Measurements from ENCODE around the gene CAMSAP3.

Gene CAMSAP3

DNA sequence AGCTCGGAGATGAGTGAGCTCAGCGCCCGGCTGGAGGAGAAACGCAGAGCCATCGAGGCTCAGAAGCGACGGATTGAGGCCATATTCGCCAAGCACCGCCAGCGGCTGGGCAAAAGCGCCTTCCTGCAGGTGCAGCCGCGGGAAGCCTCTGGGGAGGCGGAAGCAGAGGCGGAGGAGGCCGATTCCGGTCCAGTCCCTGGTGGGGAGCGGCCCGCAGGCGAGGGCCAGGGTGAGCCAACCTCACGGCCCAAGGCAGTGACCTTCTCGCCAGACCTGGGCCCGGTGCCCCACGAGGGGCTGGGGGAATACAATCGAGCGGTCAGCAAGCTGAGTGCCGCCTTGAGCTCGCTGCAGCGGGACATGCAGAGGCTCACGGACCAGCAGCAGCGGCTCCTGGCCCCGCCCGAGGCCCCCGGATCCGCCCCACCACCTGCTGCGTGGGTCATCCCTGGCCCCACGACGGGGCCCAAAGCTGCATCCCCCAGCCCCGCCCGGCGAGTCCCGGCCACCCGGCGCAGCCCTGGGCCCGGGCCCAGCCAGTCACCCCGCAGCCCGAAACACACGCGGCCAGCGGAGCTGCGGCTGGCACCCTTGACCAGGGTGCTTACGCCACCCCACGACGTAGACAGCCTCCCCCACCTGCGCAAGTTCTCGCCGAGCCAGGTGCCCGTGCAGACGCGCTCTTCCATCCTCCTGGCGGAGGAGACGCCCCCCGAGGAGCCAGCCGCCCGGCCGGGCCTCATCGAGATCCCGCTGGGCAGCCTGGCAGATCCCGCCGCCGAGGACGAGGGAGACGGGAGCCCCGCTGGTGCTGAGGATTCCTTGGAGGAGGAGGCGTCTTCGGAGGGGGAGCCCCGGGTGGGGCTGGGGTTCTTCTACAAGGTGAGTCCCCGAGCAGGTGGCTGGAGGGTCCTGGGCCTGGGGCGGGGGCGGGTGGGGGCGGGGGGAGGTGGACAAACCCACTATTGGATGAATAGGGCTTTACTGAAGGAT is 16.9 kb downstream of the CAMSAP3 start:
- DNase-seq (ENCODE audit: low spot score) = no peak

DNA sequence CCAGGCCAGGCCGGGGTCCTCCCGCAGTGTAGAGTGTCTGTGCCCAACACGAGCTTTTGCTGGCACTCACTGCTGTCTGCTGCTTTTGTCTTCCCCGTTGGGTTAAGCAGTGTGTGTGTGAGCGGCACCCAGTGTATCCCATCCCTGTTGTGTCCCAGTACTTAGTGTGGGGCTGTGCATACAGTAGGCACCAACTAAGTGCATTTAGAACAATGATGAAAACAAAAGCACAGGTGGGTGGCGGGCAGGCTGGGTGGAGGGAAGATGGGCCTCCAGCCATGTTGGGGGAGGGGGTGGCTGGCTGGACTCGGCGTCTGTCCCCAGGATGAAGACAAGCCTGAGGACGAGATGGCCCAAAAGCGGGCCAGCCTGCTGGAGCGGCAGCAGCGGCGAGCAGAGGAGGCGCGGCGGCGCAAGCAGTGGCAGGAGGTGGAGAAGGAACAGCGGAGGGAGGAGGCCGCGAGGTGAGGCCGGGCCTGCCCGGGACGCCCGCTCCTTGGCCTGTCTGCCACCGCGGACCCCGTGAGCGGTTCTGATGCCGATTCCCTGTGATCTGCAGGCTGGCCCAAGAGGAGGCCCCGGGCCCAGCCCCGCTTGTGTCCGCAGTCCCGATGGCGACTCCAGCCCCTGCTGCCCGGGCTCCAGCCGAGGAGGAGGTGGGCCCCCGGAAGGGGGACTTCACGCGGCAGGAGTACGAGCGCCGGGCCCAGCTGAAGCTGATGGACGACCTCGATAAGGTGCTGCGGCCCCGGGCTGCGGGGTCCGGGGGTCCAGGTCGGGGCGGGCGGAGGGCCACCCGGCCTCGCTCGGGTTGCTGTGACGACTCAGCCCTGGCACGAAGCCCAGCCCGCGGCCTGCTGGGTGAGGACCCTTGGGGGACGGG is 19.4 kb downstream of the CAMSAP3 start:
- DNase-seq (ENCODE audit: low spot score) = no peak

DNA sequence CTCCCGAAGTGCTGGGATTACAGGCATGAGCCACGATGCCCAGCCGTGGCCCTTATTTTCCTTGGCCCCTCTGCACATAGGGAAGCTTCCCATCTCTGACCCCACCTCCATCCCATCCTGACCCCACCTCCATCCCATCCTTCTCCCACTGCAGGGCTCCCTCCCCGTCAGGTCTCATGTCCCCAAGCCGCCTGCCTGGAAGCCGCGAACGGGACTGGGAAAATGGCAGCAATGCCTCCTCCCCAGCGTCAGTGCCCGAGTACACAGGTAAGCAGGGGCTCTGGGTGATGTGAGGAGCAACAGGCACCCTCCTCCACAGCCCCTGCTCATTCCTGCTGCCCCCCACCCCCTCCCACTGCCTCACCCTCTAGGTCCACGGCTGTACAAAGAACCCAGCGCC is 21.5 kb downstream of the CAMSAP3 start:
- DNase-seq (ENCODE audit: low spot score) = no peak

DNA sequence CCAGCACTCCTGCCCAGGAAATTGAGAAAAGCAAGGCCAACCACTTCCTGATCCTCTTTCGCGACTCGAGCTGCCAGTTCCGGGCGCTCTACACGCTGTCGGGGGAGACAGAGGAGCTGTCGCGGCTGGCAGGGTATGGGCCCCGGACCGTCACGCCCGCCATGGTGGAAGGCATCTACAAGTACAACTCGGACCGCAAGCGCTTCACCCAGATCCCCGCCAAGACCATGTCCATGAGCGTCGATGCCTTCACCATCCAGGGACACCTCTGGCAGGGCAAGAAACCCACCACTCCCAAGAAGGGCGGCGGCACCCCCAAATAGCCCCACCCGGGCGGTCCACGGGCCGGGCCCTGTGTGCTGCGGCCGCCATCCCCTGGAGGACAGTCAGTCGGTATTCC is 22.1 kb downstream of the CAMSAP3 start:
- no peak for DNase-seq (ENCODE audit: low spot score)

DNA sequence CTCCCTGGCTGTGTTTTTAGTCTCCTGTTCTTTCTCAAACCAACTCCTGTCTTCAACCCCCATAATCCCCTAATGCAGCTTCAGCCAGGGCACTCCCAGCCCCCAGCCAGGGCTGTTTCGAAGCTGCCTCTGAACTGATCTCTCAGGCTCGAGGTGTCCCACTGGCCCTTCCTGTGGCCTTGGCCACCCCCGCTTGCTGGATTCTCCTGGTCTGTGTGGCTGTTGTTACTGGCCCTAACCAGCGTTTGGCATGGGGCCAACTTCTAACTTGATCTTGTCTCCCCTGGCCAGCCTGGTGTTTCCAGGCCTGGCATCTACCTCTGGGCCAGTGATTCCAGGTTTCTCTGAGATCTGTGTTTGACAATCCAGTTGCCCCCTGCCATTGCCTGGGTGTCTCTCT is 22.7 kb downstream of the CAMSAP3 start:
- no peak for DNase-seq (ENCODE audit: low spot score)

DNA sequence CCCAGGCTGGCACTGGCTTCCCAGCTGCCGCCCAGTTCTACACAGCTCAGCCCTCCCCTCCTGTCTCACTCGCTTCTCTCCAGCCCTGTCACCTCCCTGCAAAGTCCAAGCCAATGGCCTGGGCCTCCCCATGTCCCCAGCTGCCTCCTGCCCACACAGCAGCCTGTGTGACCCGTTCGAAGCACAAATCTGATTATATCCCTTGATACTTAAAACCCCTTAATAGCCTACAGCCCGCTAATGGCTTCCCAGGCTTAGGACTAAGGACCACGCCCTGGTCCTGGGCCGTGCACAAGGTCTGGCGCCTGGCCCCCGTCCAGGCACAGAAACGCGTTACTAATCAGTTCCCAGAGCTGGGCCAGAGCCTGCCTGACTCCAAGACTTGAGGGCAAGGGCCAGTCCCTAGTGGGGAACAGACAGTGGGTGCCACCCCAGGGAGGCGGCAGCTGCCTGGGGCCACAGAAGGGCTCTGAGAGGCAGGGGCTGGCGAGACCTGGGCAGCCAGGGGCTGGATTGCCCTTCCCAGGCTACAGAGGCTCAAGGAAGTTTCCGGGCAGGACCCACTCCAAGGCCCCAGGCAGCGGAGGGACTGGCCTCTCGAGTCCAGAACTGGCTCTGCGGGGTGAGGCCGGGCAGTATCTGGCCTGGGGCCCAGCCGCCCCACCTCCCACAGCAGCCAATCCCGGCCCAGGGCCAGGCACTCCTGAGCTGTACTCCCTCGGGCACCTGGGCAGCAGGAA is 23.3 kb downstream of the CAMSAP3 start:
- no peak for DNase-seq (ENCODE audit: low spot score)

DNA sequence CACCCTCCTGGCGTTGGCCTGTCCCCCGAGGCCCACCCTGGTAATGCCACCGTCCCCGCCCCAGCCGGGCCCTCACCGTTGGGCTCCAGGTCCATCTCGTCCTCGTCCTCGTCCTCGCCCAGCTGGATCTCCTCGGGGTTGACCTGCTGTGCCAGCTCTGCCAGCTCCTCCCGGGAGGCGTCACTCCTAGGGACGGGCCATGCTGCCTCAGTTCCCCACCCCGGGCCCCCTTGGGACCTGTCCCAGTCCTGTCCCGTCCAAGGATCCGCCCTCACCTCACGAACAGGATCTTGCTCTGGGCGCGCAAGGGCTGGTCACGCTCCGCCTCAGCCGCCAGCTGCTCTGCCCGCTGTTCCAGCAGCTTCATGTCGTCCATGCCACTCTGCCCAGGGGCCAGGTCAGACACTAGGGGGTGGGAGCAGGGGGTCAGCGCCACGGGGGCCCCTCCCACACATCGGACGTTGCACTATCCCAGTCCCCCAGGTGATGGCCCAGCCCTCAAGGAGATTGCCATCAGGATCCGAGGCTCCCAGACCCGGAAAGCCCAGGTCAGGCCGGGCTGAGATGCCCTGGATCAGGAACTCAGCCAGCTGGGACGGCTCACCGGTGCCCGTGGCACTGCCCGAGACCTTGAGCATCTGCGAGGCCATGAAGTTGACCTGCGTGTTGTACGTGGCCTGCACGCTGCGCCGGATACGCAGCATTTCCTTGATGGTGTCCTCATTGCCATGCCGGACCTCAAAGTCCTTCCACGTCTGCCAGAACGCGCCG is 24.2 kb downstream of the CAMSAP3 start:
- DNase-seq (ENCODE audit: low spot score) = no peak

DNA sequence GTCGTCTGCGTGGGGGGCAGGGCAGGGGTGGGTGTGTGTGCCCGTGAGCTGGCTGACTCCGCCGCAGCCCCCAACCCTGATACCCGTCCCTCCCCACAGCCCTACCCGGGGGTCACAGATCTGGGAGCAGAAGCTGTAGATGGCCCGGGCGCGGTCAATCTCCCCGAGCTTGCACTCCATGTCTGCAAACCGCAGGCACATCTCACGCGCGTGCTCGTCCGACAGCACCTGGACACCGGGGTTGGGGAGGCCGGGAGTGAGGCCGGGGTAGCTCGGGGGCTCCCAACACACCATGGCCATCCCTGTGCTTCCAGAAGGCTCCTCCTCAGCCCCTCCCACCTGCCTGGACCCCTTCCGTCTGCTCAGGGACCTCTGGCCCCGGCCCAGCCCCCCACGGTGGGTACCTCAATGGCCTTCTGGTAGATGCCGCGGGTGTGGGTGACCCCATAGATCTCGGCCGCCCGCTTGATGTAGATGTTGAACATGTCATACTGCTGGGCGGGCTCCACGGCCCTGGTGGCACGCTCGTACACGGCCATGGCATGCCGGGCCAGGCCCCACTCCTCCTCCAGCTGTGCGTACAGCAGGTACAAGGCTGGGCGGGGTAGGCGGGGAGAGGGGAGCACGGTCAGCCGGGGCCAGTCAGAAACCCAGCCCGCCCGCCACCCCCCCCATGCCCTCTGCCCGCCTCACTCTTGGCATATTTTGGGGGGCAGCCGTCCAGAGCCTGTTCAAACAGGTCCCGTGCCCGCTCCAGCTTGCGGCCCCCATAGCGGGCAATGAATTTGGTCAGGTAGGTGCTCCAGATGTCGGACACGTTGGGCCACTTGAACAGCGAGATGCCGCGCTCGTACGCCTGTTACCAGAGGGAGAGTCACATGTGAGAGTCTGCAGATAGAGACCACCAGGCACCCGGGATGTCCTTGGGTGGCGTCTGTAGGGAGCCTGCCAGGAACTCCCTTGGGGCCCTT is 25.1 kb downstream of the CAMSAP3 start:
- no peak for DNase-seq (ENCODE audit: low spot score)

DNA sequence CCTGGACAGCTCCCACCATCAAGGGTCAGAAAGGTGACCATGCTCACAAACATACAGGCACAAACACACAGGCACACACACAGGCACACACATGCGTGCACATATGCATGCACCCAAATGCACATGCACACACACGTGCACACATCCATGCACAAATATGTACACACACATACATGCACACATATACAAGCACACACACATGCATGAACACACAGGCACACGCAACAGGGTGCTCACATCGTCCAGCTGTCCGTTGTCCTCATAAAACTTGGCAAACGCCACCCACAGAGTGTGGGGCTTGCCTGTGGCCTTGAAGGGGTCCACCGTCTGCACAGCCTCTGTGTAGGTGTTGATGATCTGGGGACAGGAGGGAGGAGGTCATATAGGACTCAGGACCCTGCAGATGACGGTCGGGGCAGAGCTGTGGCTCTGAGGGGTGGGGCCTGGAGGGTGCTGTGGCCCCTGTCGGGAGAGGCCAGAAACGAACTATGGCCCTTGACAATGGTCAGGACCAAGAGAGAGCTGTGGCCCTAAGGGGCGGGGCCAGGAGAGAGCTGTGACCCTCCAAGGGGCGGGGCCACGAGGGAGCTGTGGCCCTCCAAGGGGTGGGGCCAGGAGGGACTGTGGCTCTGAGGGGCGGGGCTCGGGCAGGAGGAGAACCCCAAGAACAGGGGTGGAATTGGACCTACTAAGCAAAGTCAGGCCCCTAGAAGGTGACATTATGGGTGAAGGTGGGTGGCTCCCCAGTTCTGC is 27.4 kb downstream of the CAMSAP3 start:
- DNase-seq (ENCODE audit: low spot score) = no peak

DNA sequence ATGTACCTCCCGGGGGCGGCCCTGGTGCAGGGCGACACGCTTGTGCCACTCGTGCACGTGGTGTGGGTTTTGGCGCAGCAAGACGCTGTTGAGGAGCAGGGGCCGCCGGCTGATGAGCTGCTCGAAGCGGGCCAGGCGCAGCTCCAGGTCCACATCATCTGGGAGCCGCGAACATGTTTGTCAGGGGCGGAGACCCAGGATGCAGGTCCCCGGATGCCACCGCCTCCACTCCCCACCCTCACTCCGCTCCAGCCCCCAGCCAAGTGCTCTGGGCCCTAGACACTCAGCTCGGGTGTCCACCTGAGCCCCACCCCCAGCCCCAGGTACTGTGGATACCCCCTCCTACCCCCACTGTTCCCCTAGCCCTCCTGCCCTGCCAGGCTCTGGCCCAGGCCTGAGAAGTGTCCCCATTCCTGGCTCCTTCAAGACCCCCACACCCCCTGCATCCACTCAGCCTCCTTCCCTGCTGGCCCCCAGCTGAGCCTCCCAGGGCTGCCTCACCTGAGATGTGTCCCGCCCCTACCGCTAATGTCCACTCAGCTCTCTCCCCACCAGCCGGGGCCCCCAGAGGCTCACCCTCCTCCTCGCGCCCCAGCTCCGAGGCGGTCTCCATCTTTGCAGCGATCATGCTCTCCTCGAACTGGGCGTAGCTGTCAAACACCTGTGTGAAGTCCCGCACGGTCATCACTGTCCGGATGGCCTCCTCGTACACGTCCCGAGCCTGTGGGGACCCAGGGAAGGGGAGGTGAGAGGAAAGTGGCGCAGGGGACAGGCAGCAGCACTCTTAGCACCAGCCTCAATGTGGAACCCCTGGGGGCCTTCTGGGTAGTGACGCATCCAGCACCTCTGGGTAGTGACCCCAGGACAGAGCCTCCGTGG is 28.3 kb downstream of the CAMSAP3 start:
- DNase-seq (ENCODE audit: low spot score) = no peak

DNA sequence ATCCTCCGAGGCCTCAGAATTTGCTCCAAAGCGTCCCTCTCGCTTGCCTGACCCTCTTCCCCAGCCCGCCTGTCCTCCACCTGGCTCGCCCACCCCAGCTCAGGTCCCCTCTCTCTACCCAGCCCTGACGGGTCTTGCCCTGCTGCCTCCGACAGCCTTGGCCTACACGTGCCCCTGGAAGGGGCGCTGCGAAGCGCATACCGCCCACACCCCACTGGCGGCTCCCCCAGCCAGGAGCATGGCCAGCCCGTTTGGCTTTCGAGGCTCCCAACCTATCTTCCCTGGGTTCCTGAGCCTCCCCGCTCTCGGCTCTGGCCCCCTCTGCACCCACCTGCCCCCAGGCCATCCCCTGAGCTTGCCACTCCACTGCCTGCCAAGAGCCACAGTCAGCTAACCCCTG is 29.1 kb downstream of the CAMSAP3 start:
- DNase-seq (ENCODE audit: low spot score) = no peak

DNA sequence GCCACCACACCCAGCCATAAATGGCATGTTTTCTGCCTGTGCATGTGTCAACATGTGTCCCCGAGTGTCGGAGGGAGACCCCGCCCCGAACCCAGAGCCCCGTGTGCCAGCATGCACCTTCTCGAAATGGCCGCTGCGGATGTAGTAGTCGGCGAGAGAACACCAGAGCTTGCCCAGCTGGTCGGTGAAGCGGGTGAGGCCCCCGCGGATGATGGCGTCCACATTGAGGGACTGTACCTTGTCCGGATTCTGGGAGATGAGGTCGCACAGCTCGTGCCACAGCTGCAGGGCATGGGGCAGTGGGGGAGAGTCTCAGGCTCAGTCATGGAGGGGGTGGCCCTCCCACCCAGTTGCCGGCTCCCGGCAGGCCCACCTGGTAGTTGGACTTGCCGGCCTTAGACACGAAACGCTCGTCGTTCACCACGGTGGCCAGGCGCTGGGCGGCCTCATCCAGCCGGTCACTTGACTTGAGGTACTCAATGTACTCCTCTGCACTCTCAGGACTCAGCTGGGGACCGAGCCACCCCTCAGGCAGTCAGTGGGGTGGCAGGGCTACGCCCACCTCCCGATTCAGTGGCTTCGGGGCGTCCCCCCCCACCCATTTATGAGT is 30.2 kb downstream of the CAMSAP3 start:
- no peak for DNase-seq (ENCODE audit: low spot score)

DNA sequence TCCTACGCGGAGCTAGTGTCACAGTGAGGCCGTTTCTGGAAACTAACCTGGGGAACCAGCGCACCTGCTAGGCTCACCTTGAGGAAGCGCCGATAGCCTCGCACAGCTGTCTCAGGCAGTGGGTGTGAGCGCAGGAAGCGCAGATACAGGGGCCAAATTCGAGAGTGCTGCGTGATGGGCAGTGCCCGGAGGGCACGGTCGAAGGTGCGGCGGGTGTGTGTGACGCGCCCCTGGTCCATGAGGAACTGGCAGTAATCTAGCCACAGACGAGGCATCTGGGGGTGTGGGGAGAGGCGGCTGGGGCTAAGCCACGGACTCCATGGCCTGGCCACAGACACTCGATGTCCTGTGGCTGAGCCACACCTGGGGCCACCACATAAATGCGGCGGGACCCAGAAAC is 31.5 kb downstream of the CAMSAP3 start:
- no peak for DNase-seq (ENCODE audit: low spot score)

DNA sequence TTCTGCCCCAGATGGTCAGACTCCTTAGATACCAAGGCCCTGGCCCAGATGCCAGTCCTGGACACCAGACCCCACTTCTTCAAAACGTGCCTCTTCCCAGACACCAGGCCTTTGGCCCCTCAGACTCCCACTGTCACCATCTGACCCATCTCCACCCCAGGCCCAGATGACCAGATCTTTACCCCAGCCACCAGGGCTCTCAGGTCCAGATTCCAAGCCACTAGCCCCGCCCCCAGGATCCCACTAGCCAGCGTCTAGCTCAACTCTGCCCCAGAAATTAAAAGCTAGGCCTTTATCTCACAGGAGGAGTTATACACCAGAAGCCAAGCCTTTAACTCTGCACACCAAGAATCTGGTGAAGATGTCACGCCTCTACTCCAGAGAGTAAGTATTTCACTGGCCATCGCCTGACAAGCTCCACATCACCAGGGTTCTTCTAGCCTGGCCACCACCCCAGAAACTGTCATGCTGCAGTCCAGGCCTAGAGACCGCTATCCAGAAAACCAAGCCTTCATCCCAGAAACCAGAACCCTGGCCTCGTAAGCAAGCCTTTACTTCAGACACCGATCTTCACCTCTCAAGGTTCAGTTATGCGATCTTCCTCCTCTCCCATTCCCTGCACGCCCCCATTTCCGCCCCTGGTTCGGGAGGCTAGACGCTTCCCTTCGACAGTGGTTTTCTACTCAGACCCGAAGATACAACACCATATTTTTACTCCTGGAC is 33.1 kb downstream of the CAMSAP3 start:
- no peak for DNase-seq (ENCODE audit: low spot score)

DNA sequence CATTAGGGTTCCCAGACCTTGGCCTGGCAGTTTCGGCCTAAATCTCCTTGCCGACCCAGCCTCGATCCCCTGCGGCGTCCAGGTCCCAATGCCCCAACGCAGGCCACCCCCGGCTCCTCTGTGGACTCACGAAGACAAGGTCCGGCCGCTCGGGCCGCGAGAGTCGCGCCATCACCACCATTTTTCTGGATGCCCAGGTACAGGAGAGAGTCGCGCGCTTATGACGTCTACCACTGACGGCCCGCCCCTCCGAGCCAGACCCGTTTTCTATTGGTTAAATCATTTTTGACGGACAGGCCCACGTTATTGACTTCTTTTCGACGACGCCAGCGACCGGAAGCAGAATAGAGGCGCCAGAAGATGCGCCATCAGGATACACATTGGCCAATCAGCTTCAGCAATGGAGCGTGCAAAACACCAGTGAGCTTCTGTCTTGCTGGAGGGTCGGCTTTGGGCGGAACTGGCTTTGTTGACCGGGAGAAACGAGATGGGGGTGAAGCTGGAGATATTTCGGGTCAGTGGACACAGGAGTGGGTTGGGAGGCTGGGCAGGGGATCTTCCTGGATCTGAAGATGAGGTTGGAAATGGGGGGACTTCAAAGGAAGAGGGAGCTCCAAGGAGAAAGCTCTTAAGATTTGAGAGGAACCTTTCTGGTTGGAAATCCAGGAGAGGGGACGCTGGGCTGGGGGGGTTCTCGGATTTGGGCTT is 33.8 kb downstream of the CAMSAP3 start, which contains the start of the genes PET100 and XAB2:
Gene PET100, plus strand, starts transcription at position 447 of the 708 bp plus-strand sequence. Its CDS starts 41 bp downstream, at position 488.
Gene XAB2, minus strand, starts transcription at position 199 of the 708 bp plus-strand sequence. Its CDS starts 18 bp downstream, at position 181.
- peak; percentile 99 for DNase-seq (ENCODE audit: low spot score)

DNA sequence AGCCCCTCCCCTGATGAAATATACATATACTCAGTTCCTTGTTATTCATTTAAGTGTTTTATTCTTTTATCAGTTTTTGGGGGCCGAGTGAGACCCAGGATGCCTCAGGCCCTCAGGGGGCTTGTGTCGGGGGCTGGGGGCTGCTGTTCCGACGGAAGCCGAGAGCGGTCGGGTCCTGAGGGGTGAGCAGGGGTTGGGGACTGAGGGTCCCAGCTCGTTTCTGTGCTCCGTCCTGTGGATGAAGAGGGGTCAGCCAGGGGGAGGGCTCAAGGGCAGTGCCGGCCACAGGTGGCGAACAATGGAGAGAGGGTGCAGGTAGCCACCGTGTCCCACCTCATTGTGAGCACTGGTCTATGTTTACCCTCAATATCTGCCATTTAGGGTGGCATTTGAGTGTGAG is 35.9 kb downstream of the CAMSAP3 start:
- DNase-seq (ENCODE audit: low spot score) = no peak
